ENCODE data around the gene FBXO36.
"Not testable (repeated sequence)": the region's sequence is repeated elsewhere in the genome, so short reads cannot be mapped to it uniquely, and the experiment has no call there.

FBXO36 gene

GRCh38 chr2:229922449-229923386, at the start of gene FBXO36:
FBXO36 (plus strand) TSS chr2:229922503; CDS start chr2:229922514, 11 bp downstream.
- DNase-seq = peak; percentile 87

GRCh38 chr2:229873123-229873581, 49.2 kb upstream of the FBXO36 start:
- no peak for DNase-seq

GRCh38 chr2:229874647-229875046, 47.7 kb upstream of the FBXO36 start:
- DNase-seq = no peak

- DNase-seq = no peak
Measured at GRCh38 chr2:229875549-229875948, 46.8 kb upstream of the FBXO36 start.

- DNase-seq = no peak
Measured at GRCh38 chr2:229879191-229879950, 42.9 kb upstream of the FBXO36 start.

- DNase-seq = no peak
Measured at GRCh38 chr2:229880892-229881586, 41.3 kb upstream of the FBXO36 start.

GRCh38 chr2:229882583-229882982, 39.7 kb upstream of the FBXO36 start:
- no peak for DNase-seq

- DNase-seq = no peak
Measured at GRCh38 chr2:229884775-229885699, 37.3 kb upstream of the FBXO36 start.

- DNase-seq = no peak
Measured at GRCh38 chr2:229887441-229887840, 34.9 kb upstream of the FBXO36 start.

- DNase-seq = no peak
Measured at GRCh38 chr2:229888031-229888430, 34.3 kb upstream of the FBXO36 start.

- DNase-seq = no peak
Measured at GRCh38 chr2:229889023-229889422, 33.3 kb upstream of the FBXO36 start.

- DNase-seq = no peak
Measured at GRCh38 chr2:229896857-229897256, 25.4 kb upstream of the FBXO36 start.

- DNase-seq = no peak
Measured at GRCh38 chr2:229899604-229900003, 22.7 kb upstream of the FBXO36 start.

- DNase-seq = no peak
Measured at GRCh38 chr2:229900012-229900411, 22.3 kb upstream of the FBXO36 start.

GRCh38 chr2:229900514-229900913, 21.8 kb upstream of the FBXO36 start:
- DNase-seq = not testable (repeated sequence)

- no peak for DNase-seq
Measured at GRCh38 chr2:229901819-229902218, 20.5 kb upstream of the FBXO36 start.

- no peak for DNase-seq
Measured at GRCh38 chr2:229903037-229903436, 19.3 kb upstream of the FBXO36 start.

- DNase-seq = no peak
Measured at GRCh38 chr2:229905601-229906000, 16.7 kb upstream of the FBXO36 start.

- no peak for DNase-seq
Measured at GRCh38 chr2:229909090-229909489, 13.2 kb upstream of the FBXO36 start.

GRCh38 chr2:229910147-229910831, 12.0 kb upstream of the FBXO36 start:
- no peak for DNase-seq

- peak; percentile 44 for DNase-seq
Measured at GRCh38 chr2:229910832-229911412, 11.4 kb upstream of the FBXO36 start.

Measured in CD4-positive, alpha-beta T cell treated with Interleukin-12 subunit alpha and Interleukin-12 subunit beta, for 1 hour (primary cell).